Activated CD8-positive, alpha-beta memory T cell treated with anti-CD3 and anti-CD28 coated beads, Interleukin-2, amount 50 U/mL, for 48 hours (primary cell): ENCODE results near the gene DAPK1.

Source experiments
- DNase-seq: peaks from one replicate; pipeline ENCODE4 v3.0.0-alpha.2; 2020

The DAPK1 gene

GRCh38 chr9:87519461-87519860 is 21.8 kb downstream of the DAPK1 start:
- DNase-seq = no peak

GRCh38 chr9:87520172-87520683 is 22.6 kb downstream of the DAPK1 start:
- DNase-seq = no peak

GRCh38 chr9:87521834-87522233 is 24.2 kb downstream of the DAPK1 start:
- DNase-seq = no peak

- no peak for DNase-seq
These were observed 26.4 kb downstream of the DAPK1 start for GRCh38 chr9:87524061-87524460.

GRCh38 chr9:87525546-87526303 is 28.1 kb downstream of the DAPK1 start:
- DNase-seq = no peak

GRCh38 chr9:87527211-87527916 is 29.7 kb downstream of the DAPK1 start:
- DNase-seq = no peak

- DNase-seq = no peak
These were observed 31.3 kb downstream of the DAPK1 start for GRCh38 chr9:87528969-87529368.

- no peak for DNase-seq
These were observed 32.0 kb downstream of the DAPK1 start for GRCh38 chr9:87529671-87530070.

- no peak for DNase-seq
These were observed 33.0 kb downstream of the DAPK1 start for GRCh38 chr9:87530716-87531115.

- DNase-seq = no peak
These were observed 34.0 kb downstream of the DAPK1 start for GRCh38 chr9:87531370-87532295.

- DNase-seq = no peak
These were observed 35.6 kb downstream of the DAPK1 start for GRCh38 chr9:87533271-87533670.

- DNase-seq = no peak
These were observed 36.4 kb downstream of the DAPK1 start for GRCh38 chr9:87534036-87534435.

GRCh38 chr9:87534957-87535356 is 37.3 kb downstream of the DAPK1 start:
- no peak for DNase-seq

GRCh38 chr9:87535817-87536539 is 38.3 kb downstream of the DAPK1 start:
- DNase-seq = peak; percentile 64

GRCh38 chr9:87537625-87538024 is 40.0 kb downstream of the DAPK1 start:
- no peak for DNase-seq

GRCh38 chr9:87540444-87541105 is 42.9 kb downstream of the DAPK1 start:
- no peak for DNase-seq

- no peak for DNase-seq
These were observed 44.0 kb downstream of the DAPK1 start for GRCh38 chr9:87541663-87542062.

- DNase-seq = no peak
These were observed 44.5 kb downstream of the DAPK1 start for GRCh38 chr9:87542141-87542540.

- no peak for DNase-seq
These were observed 45.6 kb downstream of the DAPK1 start for GRCh38 chr9:87543251-87543650.

- DNase-seq = no peak
These were observed 48.2 kb downstream of the DAPK1 start for GRCh38 chr9:87545858-87546257.

GRCh38 chr9:87546704-87547103 is 49.0 kb downstream of the DAPK1 start:
- DNase-seq = no peak

GRCh38 chr9:87547671-87548081 is 50.0 kb downstream of the DAPK1 start:
- DNase-seq = no peak
